CD14-positive monocyte (primary cell): ENCODE measurements around the gene LPCAT3. TPM values are rescaled to one million over a fixed set of nuclear protein-coding genes. Genes with fewer than 3 reads are reported as not detected.

Experiments used
- DNase-seq, 3 donors: peaks; one replicate each; pipeline ENCODE4 v3.0.0-alpha.2; 2011 to 2022
- H2AFZ ChIP-seq: 2 replicates; pipeline ENCODE4 v1.6.0; 2012; ENCODE audit warnings: mild to moderate bottlenecking, low read depth, low read length, inconsistent platforms; ENCODE audit not compliant: insufficient read depth, poor library complexity, severe bottlenecking
- H3K27ac ChIP-seq, 2 donors: 1 replicate in 1 of 2; 2 replicates in 1 of 2; pipeline ENCODE4 v1.5.1; 2012 to 2013; ENCODE audit warnings: low read length in 2 of 2, control low read depth in 1 of 2, inconsistent platforms in 1 of 2, low read depth in 1 of 2, mild to moderate bottlenecking in 1 of 2
- H3K27me3 ChIP-seq, 2 donors: one replicate each; pipeline versions ENCODE4 v1.6.0 to v1.6.1; 2011 to 2013; ENCODE audit warnings: low read length in 2 of 2; ENCODE audit not compliant: control insufficient read depth in 2 of 2, insufficient read depth in 2 of 2
- H3K36me3 ChIP-seq, 2 donors: replicated peaks in 1 of 2; 1 replicate in 1 of 2; 2 replicates in 1 of 2; pipeline versions ENCODE4 v1.5.1 to v1.6.1; 2012 to 2013; ENCODE audit warnings: low read length in 2 of 2, control low read depth in 1 of 2, inconsistent platforms in 1 of 2, mild to moderate bottlenecking in 1 of 2; ENCODE audit not compliant: insufficient read depth in 2 of 2, control insufficient read depth in 1 of 2
- H3K4me1 ChIP-seq, 2 donors: 1 replicate in 1 of 2; 2 replicates in 1 of 2; pipeline versions ENCODE4 v1.5.1 to v1.6.1; 2012 to 2013; ENCODE audit warnings: low read length in 2 of 2, control low read depth in 1 of 2, inconsistent platforms in 1 of 2, mild to moderate bottlenecking in 1 of 2, moderate library complexity in 1 of 2; ENCODE audit not compliant: insufficient read depth in 2 of 2, control insufficient read depth in 1 of 2
- H3K4me2 ChIP-seq: replicated peaks from 2 replicates; pipeline ENCODE3; 2012; ENCODE audit warnings: low read length, moderate library complexity, mild to moderate bottlenecking; ENCODE audit not compliant: poor library complexity, severe bottlenecking; ENCODE audit errors: extremely low read depth
- H3K4me3 ChIP-seq, 3 experiments: fragments of 200-600 bp in 1 of 3; sonication (generic) in 1 of 3; replicated peaks in 1 of 3; 1 replicate in 2 of 3; 2 replicates in 1 of 3; pipeline ENCODE4 v1.5.1; 2011 to 2013; ENCODE audit warnings: low read length in 3 of 3, mild to moderate bottlenecking in 3 of 3, control low read depth in 2 of 3, low read depth in 2 of 3, inconsistent platforms in 1 of 3, moderate library complexity in 1 of 3
- H3K79me2 ChIP-seq: 2 replicates; pipeline ENCODE4 v1.6.0; 2012; ENCODE audit warnings: mild to moderate bottlenecking, control low read depth, inconsistent platforms, low read length, moderate library complexity; ENCODE audit not compliant: insufficient read depth
- H3K9ac ChIP-seq: 2 replicates; pipeline ENCODE4 v1.6.0; 2017; ENCODE audit warnings: low read length, mild to moderate bottlenecking; ENCODE audit not compliant: insufficient read depth, poor library complexity, severe bottlenecking
- H3K9me3 ChIP-seq, 2 donors: replicated peaks in 1 of 2; 1 replicate in 1 of 2; 2 replicates in 1 of 2; pipeline versions ENCODE4 v1.5.1 to v1.6.1; 2012 to 2013; ENCODE audit warnings: low read length in 2 of 2, control low read depth in 1 of 2; ENCODE audit not compliant: control insufficient read depth in 1 of 2, insufficient read depth in 1 of 2
- H4K20me1 ChIP-seq: 2 replicates; pipeline ENCODE4 v1.6.0; 2012; ENCODE audit warnings: mild to moderate bottlenecking, low read length, control low read depth, moderate library complexity; ENCODE audit not compliant: insufficient read depth
- H3K27ac Mint-ChIP-seq, 7 donors: one replicate each; pipeline ENCODE4 v1.8.0; 2020; ENCODE audit warnings: mild to moderate bottlenecking in 7 of 7, mixed read lengths in 7 of 7, moderate library complexity in 6 of 7, inconsistent platforms in 2 of 7
- H3K27me3 Mint-ChIP-seq, 3 donors: one replicate each; pipeline ENCODE4 v1.8.0; 2021 to 2022; ENCODE audit warnings: low read depth in 3 of 3, mild to moderate bottlenecking in 3 of 3, mixed read lengths in 3 of 3, moderate library complexity in 3 of 3, inconsistent platforms in 1 of 3
- H3K36me3 Mint-ChIP-seq, 2 donors: one replicate each; pipeline ENCODE4 v1.8.0; 2020; ENCODE audit warnings: mixed read lengths in 2 of 2, inconsistent platforms in 1 of 2, mild to moderate bottlenecking in 1 of 2
- H3K4me1 Mint-ChIP-seq: one replicate; pipeline ENCODE4 v1.8.0; 2020; ENCODE audit warnings: mild to moderate bottlenecking, mixed read lengths
- H3K4me3 Mint-ChIP-seq, 2 donors: one replicate each; pipeline ENCODE4 v1.8.0; 2020; ENCODE audit warnings: mild to moderate bottlenecking in 2 of 2, mixed read lengths in 2 of 2, moderate library complexity in 1 of 2
- H3K9me3 Mint-ChIP-seq, 7 donors: one replicate each; pipeline ENCODE4 v1.8.0; 2020 to 2022; ENCODE audit warnings: mixed read lengths in 7 of 7, mild to moderate bottlenecking in 6 of 7, moderate library complexity in 6 of 7, inconsistent platforms in 2 of 7
- WGBS: methylation state at CpG from one replicate; pipeline ENCODE4 v1.1.5; 2013; ENCODE audit warnings: missing lambda C conversion rate; ENCODE audit not compliant: insufficient coverage; 5-methylcytosine and 5-hydroxymethylcytosine counted together
- intact Hi-C, 2 donors: fragments of 100-400 bp; cut with micrococcal nuclease; formaldehyde crosslinking; loops; one replicate each; pipeline versions ENCODE4 v1.15.0 to v1.15.1; 2023
- polyA plus RNA-seq, 3 donors: library from polyadenylated mRNA; depleted of rRNA in 1 of 3; unstranded in 2 of 3; stranded (reverse) in 1 of 3; fragments of 300-500 nt in 2 of 3; fragments of >200 nt in 1 of 3; fragmentation: Illumina TruSeq in 2 of 3; gene quantifications; 1 replicate in 2 of 3; 2 replicates in 1 of 3; pipeline ENCODE4 v1.2.3, GENCODE V29; 2012 to 2021
- TF ChIP-seq, protein P1 (sequence below): fragments of 200-600 bp; IDR thresholded peaks from one replicate; pipeline ENCODE4 v1.8.0; 2022; ENCODE audit warnings: antibody characterized with exemption, mild to moderate bottlenecking

LPCAT3 gene
- polyA plus RNA-seq, 3 donors, result 50.9 to 62.7 (median 54.1) TPM

GRCh38 chr12:7064516-7064915 is 46.2 kb upstream of the LPCAT3 start:
- H3K9me3 Mint-ChIP-seq, result peaks cover 0 to 1% (median 0%) of the 10 kb centered on the region in 7 donors
- H3K4me1 Mint-ChIP-seq, result peaks cover 2% of the 10 kb centered on the region
- intact Hi-C loops, result no loop called here
- H3K4me2 ChIP-seq, result no peak overlapping the region
- TF ChIP-seq, protein P1, sequence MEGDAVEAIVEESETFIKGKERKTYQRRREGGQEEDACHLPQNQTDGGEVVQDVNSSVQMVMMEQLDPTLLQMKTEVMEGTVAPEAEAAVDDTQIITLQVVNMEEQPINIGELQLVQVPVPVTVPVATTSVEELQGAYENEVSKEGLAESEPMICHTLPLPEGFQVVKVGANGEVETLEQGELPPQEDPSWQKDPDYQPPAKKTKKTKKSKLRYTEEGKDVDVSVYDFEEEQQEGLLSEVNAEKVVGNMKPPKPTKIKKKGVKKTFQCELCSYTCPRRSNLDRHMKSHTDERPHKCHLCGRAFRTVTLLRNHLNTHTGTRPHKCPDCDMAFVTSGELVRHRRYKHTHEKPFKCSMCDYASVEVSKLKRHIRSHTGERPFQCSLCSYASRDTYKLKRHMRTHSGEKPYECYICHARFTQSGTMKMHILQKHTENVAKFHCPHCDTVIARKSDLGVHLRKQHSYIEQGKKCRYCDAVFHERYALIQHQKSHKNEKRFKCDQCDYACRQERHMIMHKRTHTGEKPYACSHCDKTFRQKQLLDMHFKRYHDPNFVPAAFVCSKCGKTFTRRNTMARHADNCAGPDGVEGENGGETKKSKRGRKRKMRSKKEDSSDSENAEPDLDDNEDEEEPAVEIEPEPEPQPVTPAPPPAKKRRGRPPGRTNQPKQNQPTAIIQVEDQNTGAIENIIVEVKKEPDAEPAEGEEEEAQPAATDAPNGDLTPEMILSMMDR, result no peak
- H3K36me3 Mint-ChIP-seq, result no peaks in the 10 kb centered on the region
- no peak overlapping the region for H3K4me3 Mint-ChIP-seq
- H3K4me1 ChIP-seq, result no peaks in the 10 kb centered on the region
- H3K27ac ChIP-seq, result no peak overlapping the region
- H3K79me2 ChIP-seq, result no peaks in the 10 kb centered on the region
- no peak overlapping the region for H3K9ac ChIP-seq
- no peaks in the 10 kb centered on the region for H4K20me1 ChIP-seq
- H3K27ac Mint-ChIP-seq, result no peak overlapping the region
- WGBS, result 100% methylated on average over 1 of the region's 3 CpGs
- DNase-seq, result no peak
- H3K4me3 ChIP-seq, result no peak overlapping the region
- no peak overlapping the region for H2AFZ ChIP-seq
- H3K27me3 ChIP-seq, result no peaks in the 10 kb centered on the region
- H3K27me3 Mint-ChIP-seq, result peaks cover 2 to 6% (median 5%) of the 10 kb centered on the region in 3 donors
- no peaks in the 10 kb centered on the region for H3K36me3 ChIP-seq
- no peaks in the 10 kb centered on the region for H3K9me3 ChIP-seq

- Histone ChIP-seq H3K27me3 (no peaks in the 10 kb centered on the region), H3K79me2 (no peaks in the 10 kb centered on the region), H3K4me2 (no peak overlapping the region), H3K9me3 (no peaks in the 10 kb centered on the region), H3K36me3 (no peaks in the 10 kb centered on the region), H3K9ac (no peak overlapping the region), H4K20me1 (no peaks in the 10 kb centered on the region), H3K4me3 (no peak overlapping the region), H3K4me1 (peaks cover 0 to 9% of the 10 kb centered on the region in 2 donors), H3K27ac (no peak overlapping the region), H2AFZ (no peak overlapping the region)
- intact Hi-C loops, result no loop called here
- Mint-ChIP-seq H3K9me3 (peaks cover 0 to 2% (median 0%) of the 10 kb centered on the region in 7 donors), H3K36me3 (no peaks in the 10 kb centered on the region), H3K27me3 (peaks cover 0 to 9% (median 4%) of the 10 kb centered on the region in 3 donors), H3K4me3 (no peak overlapping the region), H3K27ac (no peak overlapping the region), H3K4me1 (peaks cover 13% of the 10 kb centered on the region)
- 94% methylated on average over 5 of the region's 7 CpGs for WGBS
- no peak for DNase-seq
- TF ChIP-seq, protein P1, result no peak
Measured at GRCh38 chr12:7061596-7061995, 43.3 kb upstream of the LPCAT3 start.
